Activated CD4-positive, alpha-beta T cell treated with anti-CD3 and anti-CD28 coated beads, Interleukin-2, amount 10 ng/mL, durations not matched to agents 24 days and 14 days (primary cell): ENCODE results near the gene ELOA2. TPM values are rescaled to one million over a fixed set of nuclear protein-coding genes. Genes with fewer than 3 reads are reported as not detected.
"Not testable (repeated sequence)": the region's sequence is repeated elsewhere in the genome, so short reads cannot be mapped to it uniquely, and the experiment has no call there.

Experiments used
- DNase-seq: peaks from one replicate; pipeline ENCODE4 v3.0.0; 2022
- H3K27ac Mint-ChIP-seq: one replicate; pipeline ENCODE4 v1.8.0; 2022; ENCODE audit warnings: mild to moderate bottlenecking, mixed read lengths
- H3K27me3 Mint-ChIP-seq: one replicate; pipeline ENCODE4 v1.8.0; 2022; ENCODE audit warnings: mixed read lengths
- H3K36me3 Mint-ChIP-seq: one replicate; pipeline ENCODE4 v1.8.0; 2022; ENCODE audit warnings: low read depth, mild to moderate bottlenecking, mixed read lengths
- H3K4me1 Mint-ChIP-seq: one replicate; pipeline ENCODE4 v1.8.0; 2021; ENCODE audit warnings: mixed read lengths
- H3K4me3 Mint-ChIP-seq: one replicate; pipeline ENCODE4 v1.8.0; 2022; ENCODE audit warnings: mild to moderate bottlenecking, moderate library complexity, mixed read lengths
- H3K9me3 Mint-ChIP-seq: one replicate; pipeline ENCODE4 v1.8.0; 2021; ENCODE audit warnings: mixed read lengths
- intact Hi-C: fragments of 100-400 bp; cut with micrococcal nuclease; formaldehyde crosslinking; loops from one replicate; pipeline ENCODE4 v1.15.1; 2023
- total RNA-seq: library from RNA; stranded (reverse); gene quantifications from 2 replicates; pipeline ENCODE4 v1.2.3, GENCODE V29; 2022

Gene ELOA2
- not detected in 2 replicates for total RNA-seq

GRCh38 chr18:47035156-47035671, at the start of gene ELOA2:
ELOA2 (minus strand) TSS chr18:47035621; CDS start chr18:47035264, 357 bp downstream.
- Mint-ChIP-seq H3K27ac (no peak within 1 kb of the TSS), H3K9me3 (peaks cover 8% of the 10 kb centered on the region), H3K36me3 (no peaks in the 10 kb centered on the region), H3K27me3 (peaks cover 5% of the 10 kb centered on the region), H3K4me3 (no peak within 1 kb of the TSS), H3K4me1 (no peaks in the 10 kb centered on the region)
- DNase-seq = no peak
- intact Hi-C loops = no loop called here

DNA sequence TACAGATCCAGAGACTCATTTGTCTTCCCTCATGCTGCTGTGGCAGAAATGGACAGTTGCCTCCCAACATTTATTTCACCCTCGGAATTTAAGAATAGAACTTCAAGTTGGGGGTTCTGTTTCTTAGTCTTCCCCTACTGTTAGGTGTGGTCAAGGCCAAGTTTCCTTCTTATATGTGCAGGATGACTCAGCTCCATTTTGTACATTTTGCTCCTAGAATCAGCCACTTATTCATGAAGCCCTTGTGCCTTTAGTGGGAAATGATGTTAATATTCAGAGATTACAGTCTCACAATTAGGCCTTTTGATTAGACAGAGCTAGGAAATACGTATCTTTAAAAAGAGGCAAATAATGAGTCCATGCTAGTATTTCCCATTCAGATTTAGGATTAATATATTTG, 46.2 kb upstream of the ELOA2 start:
- H3K4me3 Mint-ChIP-seq = no peak overlapping the region
- no peaks in the 10 kb centered on the region for H3K4me1 Mint-ChIP-seq
- H3K36me3 Mint-ChIP-seq = no peaks in the 10 kb centered on the region
- peaks cover 2% of the 10 kb centered on the region for H3K27me3 Mint-ChIP-seq
- DNase-seq = no peak
- intact Hi-C loops = no loop called here
- H3K9me3 Mint-ChIP-seq = no peaks in the 10 kb centered on the region
- no peak overlapping the region for H3K27ac Mint-ChIP-seq

- DNase-seq = no peak
- Mint-ChIP-seq H3K36me3 (no peaks in the 10 kb centered on the region), H3K9me3 (no peaks in the 10 kb centered on the region), H3K4me1 (no peaks in the 10 kb centered on the region), H3K4me3 (no peak overlapping the region), H3K27me3 (peaks cover 2% of the 10 kb centered on the region), H3K27ac (no peak overlapping the region)
- intact Hi-C loops = no loop called here
Measured at GRCh38 chr18:47080872-47081271, 45.5 kb upstream of the ELOA2 start.

DNA sequence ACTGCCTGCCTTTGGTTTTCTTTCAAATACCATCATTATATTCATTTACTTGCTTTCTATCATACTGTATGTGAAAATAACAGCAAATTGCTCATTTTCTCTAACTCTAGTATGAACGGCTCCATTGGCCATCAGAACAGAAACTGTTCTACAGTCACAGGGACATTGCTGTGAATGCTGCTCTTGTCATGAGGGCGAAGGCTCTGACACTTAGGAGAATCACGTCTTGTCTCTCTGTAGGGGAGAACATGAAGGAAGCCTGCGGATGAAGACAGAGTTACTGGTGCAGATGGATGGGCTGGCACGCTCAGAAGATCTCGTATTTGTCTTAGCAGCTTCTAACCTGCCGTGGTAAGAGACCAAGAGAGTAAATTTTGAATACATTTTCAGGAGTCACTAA, 41.7 kb upstream of the ELOA2 start:
- no peak overlapping the region for H3K27ac Mint-ChIP-seq
- H3K36me3 Mint-ChIP-seq = no peaks in the 10 kb centered on the region
- no peaks in the 10 kb centered on the region for H3K9me3 Mint-ChIP-seq
- H3K4me3 Mint-ChIP-seq = no peak overlapping the region
- intact Hi-C loops = no loop called here
- no peak for DNase-seq
- peaks cover 3% of the 10 kb centered on the region for H3K4me1 Mint-ChIP-seq
- H3K27me3 Mint-ChIP-seq = peaks cover 2% of the 10 kb centered on the region

- DNase-seq = no peak
- no peak overlapping the region for H3K27ac Mint-ChIP-seq
- H3K27me3 Mint-ChIP-seq = peaks cover 2% of the 10 kb centered on the region
- no peak overlapping the region for H3K4me3 Mint-ChIP-seq
- H3K9me3 Mint-ChIP-seq = no peaks in the 10 kb centered on the region
- no peaks in the 10 kb centered on the region for H3K36me3 Mint-ChIP-seq
- intact Hi-C loops = no loop called here
- H3K4me1 Mint-ChIP-seq = peaks cover 3% of the 10 kb centered on the region
Measured at GRCh38 chr18:47075098-47075883, 39.9 kb upstream of the ELOA2 start.

DNA sequence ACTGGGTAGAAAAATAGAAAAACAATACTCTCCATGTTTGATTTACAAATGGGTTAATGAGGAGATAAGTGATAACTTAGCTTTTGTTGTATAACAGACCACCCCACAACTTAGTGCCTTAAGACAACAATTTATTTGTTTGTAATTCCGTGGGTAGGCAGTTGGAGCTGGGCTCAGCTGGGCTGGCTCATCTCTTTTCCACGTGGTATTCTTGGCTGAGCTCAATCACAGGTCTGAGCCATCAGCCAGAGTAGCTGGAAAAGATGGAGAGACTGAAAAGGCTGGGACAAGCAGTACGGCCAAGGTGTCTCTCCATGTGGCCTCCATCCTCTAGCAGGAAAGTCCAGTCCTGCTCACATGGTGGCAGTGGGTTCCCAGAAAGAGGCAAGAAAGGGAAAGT, 32.2 kb upstream of the ELOA2 start:
- H3K4me3 Mint-ChIP-seq = no peak overlapping the region
- H3K4me1 Mint-ChIP-seq = no peaks in the 10 kb centered on the region
- H3K36me3 Mint-ChIP-seq = no peaks in the 10 kb centered on the region
- intact Hi-C loops = no loop called here
- DNase-seq = no peak
- H3K9me3 Mint-ChIP-seq = no peaks in the 10 kb centered on the region
- H3K27ac Mint-ChIP-seq = no peak overlapping the region
- peaks cover 3% of the 10 kb centered on the region for H3K27me3 Mint-ChIP-seq

DNA sequence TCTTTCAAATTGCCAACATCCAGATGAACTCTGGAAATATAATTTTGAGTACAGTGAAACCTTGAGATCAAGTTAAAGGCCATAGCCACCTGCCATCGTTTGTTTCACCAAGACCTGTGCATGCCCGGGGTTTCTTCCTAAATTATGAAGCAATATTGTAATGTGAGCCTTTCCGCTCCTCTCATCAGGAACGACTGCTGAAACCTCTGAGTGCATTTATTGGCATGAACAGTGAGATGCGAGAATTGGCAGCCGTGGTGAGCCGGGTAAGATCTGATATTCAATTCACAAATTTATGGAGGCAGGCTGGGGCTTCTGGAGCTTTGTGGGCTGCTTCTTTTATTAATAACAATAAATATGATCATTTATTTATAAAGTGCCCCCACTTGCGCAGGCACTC, 27.7 kb upstream of the ELOA2 start:
- H3K27ac Mint-ChIP-seq = no peak overlapping the region
- H3K36me3 Mint-ChIP-seq = no peaks in the 10 kb centered on the region
- no peaks in the 10 kb centered on the region for H3K27me3 Mint-ChIP-seq
- no peak overlapping the region for H3K4me3 Mint-ChIP-seq
- no peaks in the 10 kb centered on the region for H3K4me1 Mint-ChIP-seq
- DNase-seq = no peak
- H3K9me3 Mint-ChIP-seq = no peaks in the 10 kb centered on the region
- intact Hi-C loops = no loop called here

- no peaks in the 10 kb centered on the region for H3K27me3 Mint-ChIP-seq
- no peak for DNase-seq
- no peak overlapping the region for H3K4me3 Mint-ChIP-seq
- H3K4me1 Mint-ChIP-seq = no peaks in the 10 kb centered on the region
- H3K27ac Mint-ChIP-seq = no peak overlapping the region
- intact Hi-C loops = no loop called here
- no peaks in the 10 kb centered on the region for H3K36me3 Mint-ChIP-seq
- H3K9me3 Mint-ChIP-seq = no peaks in the 10 kb centered on the region
Measured at GRCh38 chr18:47062471-47062870, 27.1 kb upstream of the ELOA2 start.

- no peak overlapping the region for H3K27ac Mint-ChIP-seq
- no peaks in the 10 kb centered on the region for H3K4me1 Mint-ChIP-seq
- H3K27me3 Mint-ChIP-seq = peaks cover 3% of the 10 kb centered on the region
- intact Hi-C loops = no loop called here
- H3K9me3 Mint-ChIP-seq = no peaks in the 10 kb centered on the region
- no peak for DNase-seq
- no peaks in the 10 kb centered on the region for H3K36me3 Mint-ChIP-seq
- no peak overlapping the region for H3K4me3 Mint-ChIP-seq
Measured at GRCh38 chr18:47054369-47054768, 18.9 kb upstream of the ELOA2 start.

GRCh38 chr18:47050468-47050867, 15.0 kb upstream of the ELOA2 start:
- DNase-seq = peak; percentile 77
- H3K27me3 Mint-ChIP-seq = peaks cover 3% of the 10 kb centered on the region
- intact Hi-C loops = loop anchor here (1.0 kb wide), 1 partner anchor 155 kb away; no protein-coding TSS in a partner anchor

GRCh38 chr18:47040982-47041381, 5.6 kb upstream of the ELOA2 start:
- H3K4me3 Mint-ChIP-seq = no peak overlapping the region
- H3K36me3 Mint-ChIP-seq = no peaks in the 10 kb centered on the region
- intact Hi-C loops = no loop called here
- peaks cover 12% of the 10 kb centered on the region for H3K27me3 Mint-ChIP-seq
- no peak overlapping the region for H3K27ac Mint-ChIP-seq
- peaks cover 4% of the 10 kb centered on the region for H3K9me3 Mint-ChIP-seq
- no peaks in the 10 kb centered on the region for H3K4me1 Mint-ChIP-seq
- no peak for DNase-seq

More at GRCh38 chr18:47050468-47050867, 15.0 kb upstream of the ELOA2 start:
- Mint-ChIP-seq H3K4me3 (no peak overlapping the region), H3K27ac (no peak overlapping the region), H3K4me1 (no peaks in the 10 kb centered on the region), H3K9me3 (no peaks in the 10 kb centered on the region), H3K36me3 (no peaks in the 10 kb centered on the region)

DNA sequence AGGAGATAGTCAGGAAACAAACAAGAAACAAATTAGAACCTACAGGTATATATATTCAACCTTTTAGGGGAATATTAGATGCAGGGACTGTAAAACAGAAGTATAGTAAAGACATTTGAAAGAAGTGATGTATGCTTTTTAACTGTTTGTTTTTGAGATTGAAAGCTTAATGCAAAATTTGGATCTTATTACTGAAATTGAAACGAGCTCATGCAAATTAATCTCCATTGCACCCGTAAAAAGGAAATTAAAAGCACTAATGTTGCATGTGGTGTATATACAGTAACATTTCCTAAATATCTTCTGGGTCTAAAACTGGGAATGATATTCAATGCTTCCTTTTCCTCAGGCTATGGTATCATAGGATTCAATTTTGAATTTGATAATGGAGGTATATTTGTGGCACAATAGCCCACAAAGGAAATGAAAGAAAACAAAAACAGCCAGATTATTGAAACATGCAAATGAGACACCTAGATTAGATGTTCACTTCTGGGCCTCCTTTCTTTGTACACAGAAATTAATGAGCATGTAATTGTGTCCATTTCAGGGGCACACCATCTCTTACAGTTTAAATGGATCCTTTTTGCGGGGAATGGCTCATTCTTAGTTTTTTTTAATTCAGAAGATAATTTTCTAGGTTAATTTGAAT, 1.6 kb upstream of the ELOA2 start:
- Mint-ChIP-seq H3K4me1 (no peaks in the 10 kb centered on the region), H3K9me3 (peaks cover 8% of the 10 kb centered on the region), H3K27me3 (peaks cover 11% of the 10 kb centered on the region), H3K36me3 (no peaks in the 10 kb centered on the region), H3K4me3 (no peak overlapping the region), H3K27ac (no peak overlapping the region)
- intact Hi-C loops = no loop called here
- DNase-seq = no peak

DNA sequence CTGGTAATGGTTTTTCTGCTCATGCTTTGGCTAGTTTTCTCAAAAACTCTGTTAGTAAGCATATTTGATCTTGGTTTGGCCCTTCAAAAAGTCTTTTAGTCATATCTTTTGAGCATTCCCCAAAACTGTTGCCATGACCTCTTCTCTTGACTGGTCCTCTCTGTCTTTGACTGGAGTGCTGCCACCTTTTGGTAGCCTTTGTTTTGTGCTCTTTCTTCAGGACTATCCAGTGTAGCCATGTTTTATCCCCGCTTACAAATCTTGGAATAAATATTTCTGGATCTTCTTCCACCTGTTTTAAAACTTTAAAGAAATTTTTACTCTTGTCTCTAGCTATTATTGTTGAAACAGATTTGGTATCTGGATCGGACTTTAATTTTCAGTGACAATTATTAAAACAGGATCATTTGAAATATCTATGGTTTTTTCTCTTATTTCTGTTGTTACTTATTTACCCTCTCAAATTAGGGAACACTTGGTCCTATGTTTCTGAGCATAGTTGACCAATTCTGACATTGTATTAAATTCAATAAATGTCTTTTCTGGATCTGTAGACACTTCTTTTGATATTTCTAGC, 965 bp upstream of the ELOA2 start:
- H3K27me3 Mint-ChIP-seq = peaks cover 8% of the 10 kb centered on the region
- no peak for DNase-seq

DNA sequence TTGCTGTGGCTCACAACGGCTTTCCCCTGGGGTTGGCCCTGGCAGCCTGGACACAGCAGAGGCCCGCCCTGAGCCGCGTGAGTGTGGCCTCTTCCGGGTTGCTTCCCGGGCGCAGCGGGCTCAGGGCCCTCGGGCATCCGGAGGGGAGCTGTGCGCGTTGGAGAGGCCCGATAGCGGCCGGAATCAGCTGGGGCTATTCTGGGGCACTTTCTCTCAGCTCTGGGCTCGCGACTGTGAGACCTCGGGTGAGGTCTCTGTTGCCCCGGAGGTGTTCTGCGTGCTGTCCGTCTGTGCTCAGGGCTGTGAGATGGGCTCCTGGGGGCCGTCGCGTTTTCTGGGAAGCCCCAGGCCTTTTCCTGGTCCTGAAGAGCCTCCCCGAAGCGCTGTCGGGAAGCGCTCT, 830 bp downstream of the ELOA2 start:
- H3K27ac Mint-ChIP-seq, H3K36me3 Mint-ChIP-seq, intact Hi-C loops, H3K4me1 Mint-ChIP-seq, DNase-seq, H3K4me3 Mint-ChIP-seq, H3K9me3 Mint-ChIP-seq, H3K27me3 Mint-ChIP-seq: not testable (repeated sequence)

More for the DNA sequence above, 965 bp upstream of the ELOA2 start:
- Mint-ChIP-seq H3K27ac (no peak overlapping the region), H3K4me1 (no peaks in the 10 kb centered on the region), H3K4me3 (no peak overlapping the region), H3K36me3 (no peaks in the 10 kb centered on the region), H3K9me3 (peaks cover 8% of the 10 kb centered on the region)
- intact Hi-C loops = no loop called here
